ENCODE data around the gene PGLYRP1.

DNA sequence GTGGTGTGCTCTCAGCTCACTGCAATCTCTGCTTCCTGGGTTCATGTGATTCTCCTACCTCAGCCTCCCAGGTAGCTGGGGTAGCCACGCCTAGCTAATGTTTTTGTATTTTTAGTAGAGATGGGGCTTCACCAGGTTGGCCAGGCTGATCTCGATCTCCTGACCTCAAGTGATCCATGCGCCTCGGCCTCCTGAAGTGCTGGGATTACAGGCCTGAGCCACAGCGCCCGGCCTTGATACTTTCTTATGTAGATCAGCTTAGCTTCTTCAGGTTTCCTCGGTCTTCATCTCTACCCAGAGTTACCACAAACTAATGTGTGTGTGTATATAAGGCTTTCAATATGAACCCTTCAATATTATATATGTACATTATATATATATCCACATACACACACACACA is 37.5 kb downstream of the PGLYRP1 start:
- TF ChIP-seq, protein P1, sequence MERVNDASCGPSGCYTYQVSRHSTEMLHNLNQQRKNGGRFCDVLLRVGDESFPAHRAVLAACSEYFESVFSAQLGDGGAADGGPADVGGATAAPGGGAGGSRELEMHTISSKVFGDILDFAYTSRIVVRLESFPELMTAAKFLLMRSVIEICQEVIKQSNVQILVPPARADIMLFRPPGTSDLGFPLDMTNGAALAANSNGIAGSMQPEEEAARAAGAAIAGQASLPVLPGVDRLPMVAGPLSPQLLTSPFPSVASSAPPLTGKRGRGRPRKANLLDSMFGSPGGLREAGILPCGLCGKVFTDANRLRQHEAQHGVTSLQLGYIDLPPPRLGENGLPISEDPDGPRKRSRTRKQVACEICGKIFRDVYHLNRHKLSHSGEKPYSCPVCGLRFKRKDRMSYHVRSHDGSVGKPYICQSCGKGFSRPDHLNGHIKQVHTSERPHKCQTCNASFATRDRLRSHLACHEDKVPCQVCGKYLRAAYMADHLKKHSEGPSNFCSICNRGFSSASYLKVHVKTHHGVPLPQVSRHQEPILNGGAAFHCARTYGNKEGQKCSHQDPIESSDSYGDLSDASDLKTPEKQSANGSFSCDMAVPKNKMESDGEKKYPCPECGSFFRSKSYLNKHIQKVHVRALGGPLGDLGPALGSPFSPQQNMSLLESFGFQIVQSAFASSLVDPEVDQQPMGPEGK (CRISPR knock-in tag; IDR thresholded peaks at IDR 0.05; ENCODE audit: borderline replicate concordance) = no peak
- TF ChIP-seq BACH2 (CRISPR knock-in tag; IDR thresholded peaks at IDR 0.05; ENCODE audit: borderline replicate concordance) (no peak), ZFP3 (CRISPR knock-in tag; IDR thresholded peaks at IDR 0.05) (no peak), RARB (CRISPR knock-in tag; IDR thresholded peaks at IDR 0.05) (no peak), ZFP30 (CRISPR knock-in tag; IDR thresholded peaks at IDR 0.05) (no peak), ISL1 (CRISPR knock-in tag; IDR thresholded peaks at IDR 0.05) (no peak), GLIS3 (CRISPR knock-in tag; IDR thresholded peaks at IDR 0.05) (no peak), ESRRG (CRISPR knock-in tag; IDR thresholded peaks at IDR 0.05) (no peak), ARNTL (CRISPR knock-in tag; IDR thresholded peaks at IDR 0.05; ENCODE audit: borderline replicate concordance, low read depth) (no peak)
- TF ChIP-seq, protein P2, sequence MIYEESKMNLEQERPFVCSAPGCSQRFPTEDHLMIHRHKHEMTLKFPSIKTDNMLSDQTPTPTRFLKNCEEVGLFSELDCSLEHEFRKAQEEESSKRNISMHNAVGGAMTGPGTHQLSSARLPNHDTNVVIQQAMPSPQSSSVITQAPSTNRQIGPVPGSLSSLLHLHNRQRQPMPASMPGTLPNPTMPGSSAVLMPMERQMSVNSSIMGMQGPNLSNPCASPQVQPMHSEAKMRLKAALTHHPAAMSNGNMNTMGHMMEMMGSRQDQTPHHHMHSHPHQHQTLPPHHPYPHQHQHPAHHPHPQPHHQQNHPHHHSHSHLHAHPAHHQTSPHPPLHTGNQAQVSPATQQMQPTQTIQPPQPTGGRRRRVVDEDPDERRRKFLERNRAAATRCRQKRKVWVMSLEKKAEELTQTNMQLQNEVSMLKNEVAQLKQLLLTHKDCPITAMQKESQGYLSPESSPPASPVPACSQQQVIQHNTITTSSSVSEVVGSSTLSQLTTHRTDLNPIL (CRISPR knock-in tag; IDR thresholded peaks at IDR 0.05; ENCODE audit: low read depth) = no peak
